Liver (tissue), 3 donors: Measurements from ENCODE around the gene AP3S1.

Experiments used
- ATF3 ChIP-seq: IDR thresholded peaks from 2 replicates; pipeline ENCODE4 v1.6.1; 2016; ENCODE audit warnings: antibody characterized with exemption
- CTCF ChIP-seq: fragments of 150-350 bp; IDR thresholded peaks from 2 replicates; pipeline ENCODE4 v1.5.1; 2017; ENCODE audit warnings: improper control_type of control experiment, low read depth, low read length; ENCODE audit not compliant: missing input control
- EGR1 ChIP-seq, 2 donors: IDR thresholded peaks; 2 replicates each; pipeline ENCODE4 v1.6.1; 2016 to 2018; ENCODE audit warnings: antibody characterized with exemption in 2 of 2, low read depth in 2 of 2
- FOXA1 ChIP-seq: IDR thresholded peaks from 2 replicates; pipeline ENCODE4 v1.6.1; 2016; ENCODE audit warnings: antibody characterized with exemption
- GABPA ChIP-seq, 2 donors: IDR thresholded peaks in 1 of 2; conservative IDR thresholded peaks in 1 of 2; 2 replicates each; pipeline ENCODE4 v1.6.1; 2016; ENCODE audit warnings: antibody characterized with exemption in 2 of 2, mild to moderate bottlenecking in 1 of 2, moderate library complexity in 1 of 2
- HNF4A ChIP-seq, 2 donors: conservative IDR thresholded peaks; 2 replicates each; pipeline ENCODE4 v1.6.1; 2016; ENCODE audit warnings: antibody characterized with exemption in 2 of 2, mild to moderate bottlenecking in 2 of 2
- HNF4G ChIP-seq: IDR thresholded peaks from 2 replicates; pipeline ENCODE4 v1.6.1; 2016; ENCODE audit warnings: antibody characterized with exemption
- JUND ChIP-seq, 2 donors: IDR thresholded peaks; 2 replicates each; pipeline ENCODE4 v1.6.1; 2016; ENCODE audit warnings: antibody characterized with exemption in 2 of 2
- REST ChIP-seq: IDR thresholded peaks from 2 replicates; pipeline ENCODE4 v1.6.1; 2016; ENCODE audit warnings: antibody characterized with exemption, mild to moderate bottlenecking
- RXRA ChIP-seq, 2 donors: IDR thresholded peaks; 2 replicates each; pipeline ENCODE4 v1.6.1; 2017 to 2018; ENCODE audit warnings: antibody characterized with exemption in 2 of 2, mild to moderate bottlenecking in 1 of 2
- SP1 ChIP-seq: IDR thresholded peaks from 2 replicates; pipeline ENCODE4 v1.6.1; 2018; ENCODE audit warnings: antibody characterized with exemption, mild to moderate bottlenecking
- TAF1 ChIP-seq: conservative IDR thresholded peaks from 2 replicates; pipeline ENCODE4 v1.6.1; 2016; ENCODE audit warnings: antibody characterized with exemption, mild to moderate bottlenecking
- YY1 ChIP-seq: IDR thresholded peaks from 2 replicates; pipeline ENCODE4 v1.6.1; 2016; ENCODE audit warnings: antibody characterized with exemption, mild to moderate bottlenecking
- ZBTB33 ChIP-seq: IDR thresholded peaks from 2 replicates; pipeline ENCODE4 v1.6.1; 2016; ENCODE audit warnings: antibody characterized with exemption
- donor health status: healthy.
- donor health status: healthy.

- TF ChIP-seq GABPA (IDR thresholded peaks at IDR 0.05 in 1 of 2, conservative IDR thresholded peaks at IDR 0.05 in 1 of 2) (no peak), EGR1 (IDR thresholded peaks at IDR 0.05; ENCODE audit: low read depth in 2 of 2) (no peak), YY1 (no peak), CTCF (no peak), FOXA1 (no peak), ATF3 (no peak), ZBTB33 (no peak), TAF1 (no peak), REST (no peak), HNF4A (conservative IDR thresholded peaks at IDR 0.05) (no peak), HNF4G (no peak), JUND (IDR thresholded peaks at IDR 0.05) (no peak), SP1 (no peak), RXRA (IDR thresholded peaks at IDR 0.05) (no peak)
Measured at GRCh38 chr5:115898656-115899055, 56.9 kb downstream of the AP3S1 start.
